NCI-H226 (cell line): ENCODE results near the gene DIDO1.

Experiments used
- DNase-seq: peaks from one replicate; pipeline ENCODE4 v3.0.0-alpha.2; 2015

The DIDO1 gene

GRCh38 chr20:62829231-62830230 lies 96.8 kb downstream of the DIDO1 start:
- DNase-seq: no peak

GRCh38 chr20:62828511-62829230 lies 97.6 kb downstream of the DIDO1 start:
- no peak for DNase-seq

GRCh38 chr20:62828051-62828450 lies 98.3 kb downstream of the DIDO1 start:
- no peak for DNase-seq
